ENCODE data around the gene TMEM14C.
"Not testable (repeated sequence)": the region's sequence is repeated elsewhere in the genome, so short reads cannot be mapped to it uniquely, and the experiment has no call there.

The TMEM14C gene

GRCh38 chr6:10720960-10721849, 1.7 kb upstream of the TMEM14C start:
- not testable (repeated sequence) for DNase-seq (ENCODE audit: low read depth in 2 of 2)

GRCh38 chr6:10721850-10722569, 860 bp upstream of the TMEM14C start:
- no peak for DNase-seq (ENCODE audit: low read depth in 2 of 2)

GRCh38 chr6:10722570-10722819, 375 bp upstream of the TMEM14C start:
- DNase-seq (ENCODE audit: low read depth in 2 of 2) = no peak

- DNase-seq (ENCODE audit: low read depth in 2 of 2) = no peak
Observed at GRCh38 chr6:10723567-10723881, 654 bp downstream of the TMEM14C start.

GRCh38 chr6:10725044-10725443, 2.2 kb downstream of the TMEM14C start:
- DNase-seq (ENCODE audit: low read depth in 2 of 2) = no peak

GRCh38 chr6:10725716-10726115, 2.8 kb downstream of the TMEM14C start:
- no peak for DNase-seq (ENCODE audit: low read depth in 2 of 2)

- no peak for DNase-seq (ENCODE audit: low read depth in 2 of 2)
Observed at GRCh38 chr6:10730254-10730653, 7.4 kb downstream of the TMEM14C start.

- no peak for DNase-seq (ENCODE audit: low read depth in 2 of 2)
Observed at GRCh38 chr6:10733151-10733715, 10.4 kb downstream of the TMEM14C start.

GRCh38 chr6:10733863-10734262, 11.0 kb downstream of the TMEM14C start:
- no peak for DNase-seq (ENCODE audit: low read depth in 2 of 2)

- DNase-seq (ENCODE audit: low read depth in 2 of 2) = no peak
Observed at GRCh38 chr6:10736731-10737130, 13.9 kb downstream of the TMEM14C start.

GRCh38 chr6:10740061-10740460, 17.2 kb downstream of the TMEM14C start:
- no peak for DNase-seq (ENCODE audit: low read depth in 2 of 2)

- DNase-seq (ENCODE audit: low read depth in 2 of 2) = not testable (repeated sequence)
Observed at GRCh38 chr6:10741643-10742042, 18.8 kb downstream of the TMEM14C start.

- no peak for DNase-seq (ENCODE audit: low read depth in 2 of 2)
Observed at GRCh38 chr6:10742251-10742650, 19.4 kb downstream of the TMEM14C start.

GRCh38 chr6:10743515-10743914, 20.6 kb downstream of the TMEM14C start:
- DNase-seq (ENCODE audit: low read depth in 2 of 2) = no peak

- no peak for DNase-seq (ENCODE audit: low read depth in 2 of 2)
Observed at GRCh38 chr6:10745116-10745515, 22.2 kb downstream of the TMEM14C start.

GRCh38 chr6:10746915-10747250, 24.0 kb downstream of the TMEM14C start:
- DNase-seq (ENCODE audit: low read depth in 2 of 2) = no peak

- DNase-seq (ENCODE audit: low read depth in 2 of 2) = peak; percentile 100
Observed at GRCh38 chr6:10747251-10747972, 24.5 kb downstream of the TMEM14C start, which contains the start of gene TMEM14B. Gene TMEM14B, plus strand, starts transcription at chr6:10747805. Its CDS starts 1,441 bp downstream, at chr6:10749246.

- DNase-seq (ENCODE audit: low read depth in 2 of 2) = no peak
Observed at GRCh38 chr6:10749734-10750133, 26.9 kb downstream of the TMEM14C start.

- DNase-seq (ENCODE audit: low read depth in 2 of 2) = not testable (repeated sequence)
Observed at GRCh38 chr6:10750568-10750967, 27.7 kb downstream of the TMEM14C start.

GRCh38 chr6:10751757-10752156, 28.9 kb downstream of the TMEM14C start:
- DNase-seq (ENCODE audit: low read depth in 2 of 2) = not testable (repeated sequence)

GRCh38 chr6:10756085-10756484, 33.2 kb downstream of the TMEM14C start:
- no peak for DNase-seq (ENCODE audit: low read depth in 2 of 2)

- DNase-seq (ENCODE audit: low read depth in 2 of 2) = no peak
Observed at GRCh38 chr6:10759312-10759839, 36.5 kb downstream of the TMEM14C start.

Measured in stimulated activated CD4-positive, alpha-beta T cell treated with anti-CD3 and anti-CD28 coated beads, Interleukin-12 subunit alpha, Interleukin-12 subunit beta, amount 100 ng/mL, for 24 hours (primary cell).